Lung (tissue), 12 donors: Measurements from ENCODE around the gene GRID2. TPM values are rescaled to one million over a fixed set of nuclear protein-coding genes. Genes with fewer than 3 reads are reported as not detected.

Experiments
- ATAC-seq: fragments of 200-7000 bp; cut with Tn5 transposase; one replicate; pipeline ENCODE4 v1.9.1; 2020; ENCODE audit warnings: moderate number of reproducible peaks; ENCODE audit not compliant: insufficient read depth, low FRiP score
- DNase-seq, 3 donors: peaks; one replicate each; pipeline ENCODE4 v3.0.0-alpha.2; 2013 to 2017
- H3K27ac ChIP-seq, 2 donors: one replicate each; pipeline ENCODE4 v1.5.1; 2013; ENCODE audit warnings: mild to moderate bottlenecking in 2 of 2, moderate library complexity in 2 of 2, control low read depth in 1 of 2, inconsistent platforms in 1 of 2, low read depth in 1 of 2, low read length in 1 of 2
- H3K27me3 ChIP-seq, 3 donors: one replicate each; pipeline ENCODE4 v1.5.1; 2013; ENCODE audit warnings: low read length in 2 of 3; ENCODE audit not compliant: control insufficient read depth in 3 of 3, insufficient read depth in 3 of 3
- H3K36me3 ChIP-seq, 4 donors: one replicate each; pipeline ENCODE4 v1.5.1; 2013; ENCODE audit warnings: low read length in 4 of 4, mild to moderate bottlenecking in 1 of 4, moderate library complexity in 1 of 4; ENCODE audit not compliant: control insufficient read depth in 4 of 4, insufficient read depth in 4 of 4
- H3K4me1 ChIP-seq, 5 donors: one replicate each; pipeline ENCODE4 v1.5.1; 2013; ENCODE audit warnings: low read length in 5 of 5, mild to moderate bottlenecking in 2 of 5, moderate library complexity in 1 of 5; ENCODE audit not compliant: control insufficient read depth in 5 of 5, insufficient read depth in 5 of 5
- H3K4me3 ChIP-seq: one replicate; pipeline ENCODE4 v1.5.1; 2013; ENCODE audit warnings: mild to moderate bottlenecking, control low read depth, moderate library complexity
- H3K9ac ChIP-seq, 2 donors: one replicate each; pipeline ENCODE4 v1.5.1; 2013; ENCODE audit warnings: low read length in 2 of 2, control low read depth in 1 of 2; ENCODE audit not compliant: insufficient read depth in 1 of 2
- H3K9me3 ChIP-seq, 4 donors: one replicate each; pipeline ENCODE4 v1.5.1; 2013; ENCODE audit warnings: low read length in 3 of 4, mild to moderate bottlenecking in 1 of 4, moderate library complexity in 1 of 4; ENCODE audit not compliant: control insufficient read depth in 4 of 4, insufficient read depth in 3 of 4
- CTCF ChIP-seq: IDR thresholded peaks from 2 replicates; pipeline ENCODE4 v1.5.1; 2012; ENCODE audit warnings: mild to moderate bottlenecking; ENCODE audit errors: control extremely low read depth, extremely low read depth
- WGBS, 2 donors: extraction: QIAGEN DNeasy Blood & Tissue Kit; methylation state at CpG; one replicate each; pipeline ENCODE4 v1.1.7; 2013; 5-methylcytosine and 5-hydroxymethylcytosine counted together
- polyA plus RNA-seq, 2 donors: library from polyadenylated mRNA; stranded (reverse); fragments of 200-250 nt; gene quantifications; one replicate each; pipeline ENCODE4 v1.2.1, GENCODE V29; 2013
- total RNA-seq, 2 donors: library from RNA; depleted of rRNA in 1 of 2; stranded (reverse); fragments of >200 nt in 1 of 2; gene quantifications; one replicate each; pipeline ENCODE4 v1.2.1, GENCODE V29; 2014 to 2021
- donor health status: control.
- donor health status: control.
- donor health status: Bipolar disorder and iron deficiency.
- donor health status: healthy.
- donor health status: DM: yes; HTN: yes; CAD: no.

Gene GRID2
- total and polyA plus RNA-seq, 4 donors, result 0.09 to 1.3 TPM; not detected in 2

DNA sequence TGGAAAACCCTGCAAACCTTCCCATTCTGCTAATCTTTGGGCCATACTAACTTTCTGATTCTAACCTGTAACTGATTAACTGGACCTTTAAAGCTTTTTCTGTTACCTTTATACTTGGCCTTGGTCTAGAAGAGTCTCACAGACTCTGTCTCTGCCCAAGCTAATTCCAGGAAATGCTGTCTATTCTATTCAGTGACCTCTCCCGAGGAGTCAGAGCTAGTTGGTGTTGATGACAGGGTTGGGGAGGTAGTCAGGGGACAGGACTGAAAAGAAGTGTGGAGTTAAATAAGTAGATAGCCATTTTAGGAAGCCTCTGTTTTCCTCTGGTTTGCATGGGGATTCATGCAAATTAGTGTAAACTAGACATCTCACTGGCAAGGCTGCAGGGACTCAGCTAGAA lies 429.5 kb downstream of the GRID2 start:
- no peaks in the 10 kb centered on the region for H3K36me3 ChIP-seq
- WGBS, 2 donors, result 45 to 55% methylated on average over 1 of the region's 1 CpG
- no peak overlapping the region for H3K4me3 ChIP-seq
- no peaks in the 10 kb centered on the region for H3K9me3 ChIP-seq
- H3K27me3 ChIP-seq, result no peaks in the 10 kb centered on the region
- H3K4me1 ChIP-seq, result no peaks in the 10 kb centered on the region
- H3K9ac ChIP-seq, result no peak overlapping the region
- no peak overlapping the region for H3K27ac ChIP-seq
- DNase-seq, result peak in 1 of 3 donors; percentile 4
- TF ChIP-seq CTCF, result no peak
- ATAC-seq, result no peak

GRCh38 chr4:92735025-92735665 lies 431.4 kb downstream of the GRID2 start:
- ATAC-seq, result no peak
- 84 to 89% methylated on average over 2 of the region's 2 CpGs for WGBS, 2 donors
- no peaks in the 10 kb centered on the region for H3K36me3 ChIP-seq

GRCh38 chr4:92760433-92760832 lies 456.7 kb downstream of the GRID2 start:
- DNase-seq, result no peak
- Histone ChIP-seq H3K4me3 (no peak overlapping the region), H3K36me3 (no peaks in the 10 kb centered on the region), H3K9me3 (no peaks in the 10 kb centered on the region), H3K4me1 (no peaks in the 10 kb centered on the region), H3K9ac (no peak overlapping the region), H3K27ac (no peak overlapping the region), H3K27me3 (no peaks in the 10 kb centered on the region)
- TF ChIP-seq CTCF, result no peak
- no peak for ATAC-seq

More at GRCh38 chr4:92735025-92735665, 431.4 kb downstream of the GRID2 start:
- H3K4me3 ChIP-seq, result no peak overlapping the region
- H3K27ac ChIP-seq, result no peak overlapping the region
- no peak for TF ChIP-seq CTCF
- H3K9ac ChIP-seq, result no peak overlapping the region
- H3K4me1 ChIP-seq, result no peaks in the 10 kb centered on the region
- H3K9me3 ChIP-seq, result no peaks in the 10 kb centered on the region
- H3K27me3 ChIP-seq, result no peaks in the 10 kb centered on the region
- no peak for DNase-seq

DNA sequence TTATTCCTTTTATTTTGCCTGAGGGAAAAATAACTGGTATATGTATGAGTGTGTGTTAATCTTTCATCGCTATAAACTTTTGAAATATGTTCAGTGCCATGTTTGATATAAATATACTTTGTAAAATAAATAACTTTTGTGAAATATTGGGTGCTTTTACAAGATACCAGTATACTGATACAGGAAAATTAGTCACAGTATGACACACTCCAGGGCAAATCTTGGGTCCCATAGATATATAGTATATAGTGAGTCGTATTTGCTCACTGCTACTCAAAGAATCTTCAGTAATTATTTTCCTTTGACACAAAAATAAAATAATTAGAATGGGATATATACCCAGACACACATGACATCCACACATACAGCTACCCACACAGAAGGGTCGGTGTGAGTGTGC lies 472.3 kb downstream of the GRID2 start:
- Histone ChIP-seq H3K9me3 (no peaks in the 10 kb centered on the region), H3K9ac (no peak overlapping the region), H3K27me3 (no peaks in the 10 kb centered on the region), H3K36me3 (no peaks in the 10 kb centered on the region), H3K4me3 (no peak overlapping the region), H3K4me1 (no peaks in the 10 kb centered on the region), H3K27ac (no peak overlapping the region)
- WGBS, 2 donors, result 80 to 88% methylated on average over 3 of the region's 3 CpGs
- ATAC-seq (no peak), DNase-seq (no peak)
- TF ChIP-seq CTCF, result no peak
